T-helper 22 cell (primary cell): ENCODE measurements around the gene KCNG2.
"Not testable (repeated sequence)": the region's sequence is repeated elsewhere in the genome, so short reads cannot be mapped to it uniquely, and the experiment has no call there.

ENCODE experiments used
- DNase-seq: peaks from one replicate; pipeline ENCODE4 v3.0.0-alpha.2; 2020; ENCODE audit warnings: low read depth

KCNG2 gene

DNA sequence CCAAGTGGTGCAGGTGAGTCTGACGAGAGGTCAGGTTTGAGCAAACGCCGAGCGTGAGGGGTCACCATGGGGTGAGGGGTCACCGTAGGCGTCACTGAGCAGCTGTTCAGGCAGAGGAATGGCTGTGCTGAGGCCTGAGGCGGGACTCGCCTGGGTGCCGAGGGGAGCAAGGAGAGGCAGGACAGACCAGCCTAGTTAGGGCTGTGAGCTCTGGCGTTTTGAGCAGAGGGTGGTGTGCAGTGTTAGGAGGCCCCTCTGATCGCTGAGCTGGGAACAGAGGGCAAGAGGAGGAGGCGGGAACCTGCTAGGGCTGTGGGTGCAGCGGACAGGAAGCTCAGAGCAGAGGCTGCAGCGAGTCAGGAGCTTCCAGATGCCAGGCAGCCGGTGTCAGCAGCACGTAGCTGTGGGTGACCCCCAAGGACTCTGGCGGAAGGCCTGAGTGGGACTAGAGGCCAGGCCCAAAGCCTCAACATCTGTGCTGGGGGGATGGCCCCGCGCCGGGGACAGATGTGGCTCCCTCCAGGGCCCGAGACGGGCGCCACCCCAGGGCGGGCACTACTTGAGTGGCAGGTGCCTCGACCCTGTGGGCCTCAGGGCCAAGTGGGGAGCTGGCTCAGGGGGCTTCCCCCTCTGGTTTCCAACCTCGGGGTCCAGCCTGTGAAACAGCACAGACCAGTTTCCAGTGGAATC lies 55.7 kb downstream of the KCNG2 start:
- no peak for DNase-seq

DNA sequence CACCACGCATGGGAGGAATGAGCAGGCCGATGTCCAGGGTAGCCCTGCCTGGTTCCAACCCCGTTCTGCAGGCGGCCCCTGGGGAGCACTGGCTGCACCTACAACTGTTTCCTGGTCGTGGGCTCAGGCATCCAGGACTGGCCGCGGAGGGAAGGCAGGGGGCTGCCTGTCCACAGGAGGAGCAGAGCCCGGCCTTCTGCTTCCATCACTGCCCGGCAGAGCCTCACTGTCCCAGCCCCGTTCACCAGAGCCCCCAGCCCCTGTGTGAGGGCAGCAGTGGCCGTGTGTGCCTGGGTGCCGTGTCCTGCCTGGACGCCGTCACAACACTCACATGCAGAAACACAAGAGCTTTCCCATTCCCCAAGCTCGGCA lies 56.2 kb downstream of the KCNG2 start:
- no peak for DNase-seq

DNA sequence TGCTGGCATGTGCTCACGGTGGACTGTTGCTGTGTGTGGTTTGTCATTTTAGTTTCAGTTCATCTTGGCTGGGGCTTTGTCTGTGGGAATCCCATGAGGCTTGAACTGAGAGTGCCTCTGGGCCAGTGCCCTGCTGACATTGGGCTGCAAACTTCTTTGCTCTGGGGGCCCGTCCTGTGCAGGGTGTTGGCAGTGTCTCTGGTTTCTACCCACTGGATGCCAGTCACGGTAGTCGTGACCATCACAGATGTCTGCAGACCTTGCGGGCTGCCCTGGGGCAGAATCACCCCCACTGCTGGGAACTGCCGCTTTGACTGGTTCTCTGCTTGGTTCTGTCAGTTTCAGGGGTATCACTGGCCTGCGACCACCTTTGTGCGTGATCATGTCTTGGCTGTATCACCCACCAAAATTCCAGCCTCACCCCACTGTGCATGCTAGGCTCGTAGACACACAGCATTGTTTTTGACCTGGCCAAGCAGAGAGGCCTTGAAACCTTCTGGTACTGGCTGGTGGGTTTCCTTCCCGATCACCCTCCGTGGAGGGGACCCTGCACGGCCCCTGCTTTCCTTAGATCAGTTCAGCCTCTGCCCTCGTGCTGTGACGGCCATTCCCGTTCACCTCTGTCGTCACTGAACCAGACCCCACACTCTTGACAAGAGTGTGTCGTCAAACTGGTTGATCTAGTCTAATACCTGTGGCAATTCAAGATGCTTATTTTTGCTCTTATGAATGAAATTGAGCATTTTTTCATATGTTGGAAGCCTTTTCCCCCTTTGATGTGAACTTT lies 57.6 kb downstream of the KCNG2 start:
- DNase-seq = no peak

DNA sequence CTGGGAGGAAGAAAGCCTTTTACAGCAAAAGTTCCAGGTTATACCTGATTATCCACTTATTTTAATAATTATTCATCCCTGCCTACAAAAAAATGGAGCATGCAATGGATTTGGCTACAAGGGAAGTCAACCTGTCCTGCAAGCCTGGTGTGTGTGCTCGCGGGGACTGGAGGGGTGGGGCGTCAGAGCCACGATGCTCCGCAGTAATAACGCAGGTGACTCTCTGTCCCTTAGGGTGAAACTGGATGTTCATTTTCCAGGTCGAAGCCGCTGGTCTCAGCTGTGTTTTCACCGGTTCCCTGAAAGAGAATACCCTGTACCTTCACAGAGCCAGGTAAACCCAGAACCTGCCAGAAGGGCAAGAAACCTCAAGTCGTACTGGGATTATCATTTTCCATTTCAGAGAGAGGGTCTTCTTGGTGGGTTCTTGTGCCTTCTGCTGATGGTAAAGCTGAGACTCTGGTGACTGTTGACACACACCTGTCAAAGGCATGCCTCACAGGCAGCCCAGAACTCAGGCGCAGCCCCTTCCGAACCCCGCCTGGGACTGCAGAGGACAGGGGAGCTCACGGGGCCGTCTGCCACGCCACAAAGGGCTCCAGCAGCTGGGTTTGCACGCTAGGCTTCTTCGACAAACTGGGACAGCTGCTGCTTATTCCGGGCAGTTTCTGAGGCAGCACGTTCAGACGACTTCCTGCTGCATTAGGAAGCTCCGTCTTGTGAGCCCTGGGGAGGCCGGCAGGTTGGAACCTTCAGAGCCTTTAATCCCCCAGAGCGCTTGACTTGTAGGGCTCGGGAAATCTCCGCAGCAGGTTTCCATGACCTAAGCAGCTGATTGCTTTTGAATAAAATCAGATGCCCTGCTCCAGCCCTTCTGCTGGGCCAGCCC lies 58.6 kb downstream of the KCNG2 start:
- DNase-seq = no peak

DNA sequence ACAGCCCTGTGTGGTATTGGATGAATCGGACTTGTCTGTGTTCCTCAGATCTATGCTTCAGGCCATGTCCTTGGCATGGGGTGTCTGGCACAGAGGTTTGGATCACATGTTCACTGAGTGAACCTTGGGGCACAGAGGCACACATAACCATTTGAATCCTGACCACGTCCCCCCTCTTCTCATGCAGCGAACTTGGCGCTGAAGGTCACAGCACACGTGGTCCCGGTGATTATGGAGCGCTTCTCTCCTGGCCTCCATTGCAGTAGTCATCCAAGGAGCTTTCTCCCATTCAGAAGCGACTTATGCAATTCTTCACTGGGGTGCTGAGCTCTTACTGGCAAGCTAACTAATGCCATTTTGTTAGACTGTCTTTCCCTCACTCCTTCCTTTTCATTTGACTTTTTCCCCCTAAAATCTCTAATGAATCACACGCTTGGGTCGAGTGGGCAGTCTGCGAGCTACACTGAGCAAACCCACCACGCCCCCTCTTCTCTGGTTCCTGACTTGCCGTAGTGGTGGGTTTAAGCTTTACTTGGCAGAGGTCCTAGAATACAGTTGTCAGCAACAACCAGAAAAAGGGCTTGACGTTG lies 59.4 kb downstream of the KCNG2 start:
- DNase-seq = no peak

DNA sequence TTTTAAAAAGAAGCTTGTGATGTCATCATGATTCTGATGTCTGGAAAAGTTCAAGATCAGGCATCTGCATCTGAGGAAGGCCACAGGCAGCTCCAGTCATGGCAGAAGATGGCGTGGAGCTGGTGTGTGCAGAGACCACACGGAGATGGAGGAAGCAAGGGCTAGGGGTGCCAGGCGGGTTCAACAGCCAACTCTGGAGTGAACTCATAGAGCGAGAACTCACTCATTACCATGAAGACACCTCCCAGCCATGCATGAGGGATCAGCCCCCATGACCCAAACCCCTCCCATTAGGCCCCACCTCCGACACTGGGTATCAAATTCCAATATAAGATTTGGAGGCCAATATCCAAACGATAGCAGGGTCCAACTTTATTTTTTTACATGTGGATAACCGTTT lies 61.6 kb downstream of the KCNG2 start:
- DNase-seq = no peak

DNA sequence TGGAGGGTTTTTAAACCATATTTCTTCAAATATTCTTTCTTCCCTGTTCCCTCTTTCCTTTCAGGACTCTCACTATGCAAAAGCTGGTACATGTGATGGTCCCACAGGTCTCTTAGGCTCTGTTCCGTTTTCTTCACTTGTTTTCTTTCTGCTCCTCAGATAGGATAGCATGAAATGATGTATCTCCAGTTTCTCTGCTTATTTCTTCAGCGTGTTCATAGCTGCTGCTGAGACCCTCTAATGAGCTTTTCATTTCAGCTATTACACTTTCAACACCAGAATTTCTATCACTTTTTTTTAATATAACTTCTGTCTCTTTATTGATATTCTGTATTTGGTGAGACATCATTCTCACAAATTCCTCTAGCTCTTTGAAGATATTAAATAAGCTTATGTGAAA lies 63.9 kb downstream of the KCNG2 start:
- DNase-seq = no peak

DNA sequence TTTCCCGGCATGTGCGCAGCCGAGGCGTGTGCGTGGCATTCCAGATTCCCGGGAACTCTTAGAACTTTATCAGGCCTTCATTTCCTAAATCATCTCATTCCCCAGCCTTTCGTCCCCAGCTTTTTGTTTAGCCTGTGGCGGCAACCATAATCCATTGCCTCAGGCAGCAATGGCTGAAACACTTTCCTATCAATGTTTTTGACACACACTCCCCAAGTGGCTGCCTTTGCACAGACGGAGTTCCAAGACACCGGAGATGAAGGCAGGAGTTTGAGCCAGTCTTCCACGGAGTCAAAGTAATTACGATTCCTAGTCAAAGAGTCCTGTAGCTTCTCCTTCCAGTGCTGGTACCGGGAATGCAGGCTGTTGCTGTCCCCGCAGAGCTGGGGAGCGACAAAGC lies 64.8 kb downstream of the KCNG2 start:
- DNase-seq = no peak

DNA sequence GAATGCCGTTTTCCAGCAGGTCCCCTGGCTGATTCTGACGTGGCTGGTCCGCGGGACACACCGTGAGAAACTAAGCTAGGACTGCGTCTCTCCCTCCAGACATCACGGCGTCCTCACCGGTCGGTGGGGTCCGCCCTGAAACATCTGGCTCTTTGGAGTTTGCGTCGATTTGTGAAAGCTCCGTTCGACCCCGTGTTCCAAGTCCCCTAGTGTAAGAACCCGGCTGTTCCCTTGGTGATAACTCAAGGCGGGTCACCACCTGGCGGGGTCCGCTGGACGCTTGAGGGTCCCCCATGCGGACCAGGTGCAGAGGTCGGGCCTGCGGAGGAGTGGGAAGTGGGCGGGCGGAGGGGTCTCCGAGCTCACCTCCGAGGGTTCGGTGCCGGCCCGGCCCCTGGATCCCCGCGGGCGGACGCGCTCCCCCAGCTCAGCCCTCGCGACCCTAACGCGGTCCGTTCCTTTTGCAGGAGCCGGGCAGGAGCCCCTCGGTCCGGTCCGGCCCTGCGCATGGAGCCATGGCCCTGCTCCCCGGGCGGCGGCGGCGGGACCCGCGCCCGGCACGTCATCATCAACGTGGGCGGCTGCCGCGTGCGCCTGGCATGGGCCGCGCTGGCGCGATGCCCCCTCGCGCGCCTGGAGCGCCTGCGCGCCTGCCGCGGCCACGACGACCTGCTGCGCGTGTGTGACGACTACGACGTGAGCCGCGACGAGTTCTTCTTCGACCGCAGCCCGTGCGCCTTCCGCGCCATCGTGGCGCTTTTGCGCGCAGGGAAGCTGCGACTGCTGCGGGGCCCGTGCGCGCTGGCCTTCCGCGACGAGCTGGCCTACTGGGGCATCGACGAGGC lies 65.6 kb downstream of the KCNG2 start:
- DNase-seq = no peak

DNA sequence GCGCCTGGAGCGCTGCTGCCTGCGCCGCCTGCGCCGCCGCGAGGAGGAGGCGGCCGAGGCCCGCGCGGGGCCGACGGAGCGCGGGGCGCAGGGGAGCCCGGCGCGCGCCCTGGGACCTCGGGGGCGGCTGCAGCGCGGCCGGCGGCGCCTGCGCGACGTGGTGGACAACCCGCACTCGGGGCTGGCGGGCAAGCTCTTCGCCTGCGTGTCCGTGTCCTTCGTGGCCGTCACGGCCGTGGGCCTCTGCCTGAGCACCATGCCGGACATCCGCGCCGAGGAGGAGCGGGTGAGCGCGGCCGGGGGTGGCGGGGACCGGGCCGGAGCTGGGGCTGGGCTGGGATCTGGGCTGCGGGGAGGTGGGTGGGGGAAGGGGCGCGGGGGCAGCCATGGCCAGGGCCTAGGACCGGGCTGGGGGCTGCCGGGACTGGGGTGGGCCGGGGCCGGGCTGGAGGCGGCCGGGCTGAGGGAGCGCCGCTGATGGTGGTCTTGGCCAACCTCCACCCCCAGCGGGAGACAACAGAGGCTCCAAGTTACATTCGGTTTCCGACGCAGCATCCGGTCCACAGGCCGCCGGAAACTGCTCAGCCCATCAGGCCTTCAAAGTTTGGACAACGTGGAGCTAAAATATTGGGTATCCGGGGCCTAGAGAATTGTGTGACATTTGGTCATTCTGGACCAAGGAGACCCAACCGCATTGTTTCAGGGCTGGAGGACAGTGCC lies 66.4 kb downstream of the KCNG2 start:
- DNase-seq = no peak

DNA sequence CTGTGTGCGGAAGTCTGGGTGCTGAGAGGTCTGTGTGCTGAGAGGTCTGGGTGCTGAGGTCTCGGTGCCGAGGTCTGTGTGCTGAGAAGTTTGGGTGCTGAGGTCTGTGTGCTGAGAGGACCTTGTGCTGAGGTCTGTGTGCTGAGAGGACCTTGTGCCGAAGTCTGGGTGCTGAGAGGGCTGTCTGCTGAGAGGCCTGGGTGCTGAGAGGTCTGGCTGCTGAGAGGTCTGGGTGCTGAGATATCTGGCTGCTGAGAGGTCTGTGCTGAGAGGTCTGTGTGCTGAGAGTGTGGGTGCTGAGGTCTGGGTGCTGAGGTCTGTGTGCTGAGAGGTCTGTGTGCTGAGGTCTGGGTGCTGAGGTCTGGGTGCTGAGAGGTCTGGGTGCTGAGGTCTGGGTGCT lies 67.2 kb downstream of the KCNG2 start:
- DNase-seq = not testable (repeated sequence)

DNA sequence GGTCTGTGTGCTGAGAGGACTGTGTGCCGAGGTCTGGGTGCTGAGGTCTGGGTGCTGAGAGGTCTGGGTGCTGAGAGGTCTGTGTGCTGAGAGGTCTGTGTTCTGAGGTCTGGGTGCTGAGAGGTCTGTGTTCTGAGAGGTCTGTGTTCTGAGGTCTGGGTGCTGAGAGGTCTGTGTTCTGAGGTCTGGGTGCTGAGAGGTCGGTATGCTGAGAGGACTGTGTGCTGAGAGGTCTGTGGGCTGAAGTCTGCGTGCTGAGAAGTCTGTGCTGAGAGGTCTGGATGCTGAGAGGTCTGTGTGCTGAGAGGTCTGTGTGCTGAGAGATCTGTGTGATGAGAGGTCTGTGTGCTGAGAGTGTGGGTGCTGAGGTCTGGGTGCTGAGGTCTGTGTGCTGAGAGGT lies 68.2 kb downstream of the KCNG2 start:
- DNase-seq = not testable (repeated sequence)

DNA sequence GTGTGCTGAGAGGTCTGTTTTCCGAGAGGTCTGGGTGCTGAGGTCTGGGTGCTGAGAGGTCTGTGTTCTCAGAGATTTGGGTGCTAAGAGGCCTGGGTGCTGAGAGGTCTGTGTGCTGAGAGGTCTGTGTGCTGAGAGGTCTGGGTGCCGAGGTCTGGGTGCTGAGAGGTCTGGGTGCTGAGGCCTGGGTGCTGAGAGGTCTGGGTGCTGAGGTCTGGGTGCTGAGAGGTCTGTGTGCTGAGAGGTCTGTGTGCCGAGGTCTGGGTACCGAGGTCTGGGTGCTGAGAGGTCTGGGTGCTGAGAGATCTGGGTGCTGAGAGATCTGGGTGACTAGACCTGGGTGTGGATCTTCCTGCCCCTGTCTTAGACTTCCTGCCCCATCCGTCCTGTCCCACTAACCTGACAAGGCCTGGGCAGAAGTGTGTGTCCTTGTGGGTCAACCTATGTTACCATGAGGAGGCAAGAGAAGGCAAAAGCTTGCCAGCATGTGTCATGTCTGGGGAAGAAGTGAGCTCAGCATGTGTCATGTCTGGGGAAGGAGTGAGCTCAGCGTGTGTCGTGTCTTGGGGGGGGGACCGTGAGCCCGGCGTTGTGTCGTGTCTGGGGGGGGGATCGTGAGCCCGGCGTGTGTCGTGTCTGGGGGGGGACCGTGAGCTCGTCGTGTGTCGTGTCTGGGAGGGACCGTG lies 69.3 kb downstream of the KCNG2 start:
- DNase-seq = no peak

DNA sequence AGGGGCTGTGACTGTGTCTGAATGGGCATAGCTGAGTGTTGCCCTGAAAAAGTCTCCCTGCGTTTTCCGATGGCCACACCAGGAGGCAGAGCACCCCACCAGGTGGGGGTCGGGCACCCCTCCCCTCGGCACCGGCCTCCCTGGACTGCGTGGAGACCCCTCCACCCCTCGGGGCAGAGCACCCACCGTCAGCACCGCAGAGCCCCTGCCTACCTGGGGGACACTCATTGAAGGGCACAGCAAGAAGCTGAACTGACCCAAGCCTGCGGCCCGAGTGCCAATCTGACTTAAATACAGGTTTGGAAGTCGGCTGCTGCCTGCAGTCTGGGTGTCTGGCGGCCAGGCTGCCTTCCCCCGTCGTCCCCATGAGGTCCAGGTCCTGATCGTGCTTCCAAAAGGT lies 69.9 kb downstream of the KCNG2 start:
- no peak for DNase-seq

DNA sequence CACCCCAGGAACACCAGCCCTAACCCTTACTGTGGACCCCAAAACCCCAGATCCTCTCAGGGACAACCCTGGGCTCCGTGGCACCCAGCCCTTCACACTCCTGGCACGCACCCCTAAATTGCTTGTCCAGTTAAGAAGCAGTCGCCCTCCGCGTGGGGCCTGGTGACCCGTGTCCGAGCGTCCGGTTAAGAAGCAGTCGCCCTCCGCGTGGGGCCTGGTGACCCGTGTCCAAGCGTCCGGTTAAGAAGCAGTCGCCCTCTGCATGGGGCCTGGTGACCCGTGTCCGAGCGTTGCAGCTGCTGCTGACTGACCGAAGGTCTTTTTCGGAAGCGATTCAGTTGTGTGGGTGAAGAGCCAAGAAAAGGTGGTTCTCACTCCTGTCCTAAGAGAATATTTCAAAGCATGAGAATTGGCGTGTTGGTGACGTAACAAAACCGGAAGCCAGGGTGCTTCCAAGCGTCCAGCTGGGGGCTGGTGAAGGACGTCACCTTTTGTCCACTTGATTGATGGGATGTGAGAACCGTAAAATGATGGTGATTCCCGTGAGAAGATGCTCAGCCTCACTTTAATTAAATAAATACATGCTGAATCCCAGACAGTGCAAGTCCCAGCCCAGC lies 70.5 kb downstream of the KCNG2 start:
- no peak for DNase-seq

DNA sequence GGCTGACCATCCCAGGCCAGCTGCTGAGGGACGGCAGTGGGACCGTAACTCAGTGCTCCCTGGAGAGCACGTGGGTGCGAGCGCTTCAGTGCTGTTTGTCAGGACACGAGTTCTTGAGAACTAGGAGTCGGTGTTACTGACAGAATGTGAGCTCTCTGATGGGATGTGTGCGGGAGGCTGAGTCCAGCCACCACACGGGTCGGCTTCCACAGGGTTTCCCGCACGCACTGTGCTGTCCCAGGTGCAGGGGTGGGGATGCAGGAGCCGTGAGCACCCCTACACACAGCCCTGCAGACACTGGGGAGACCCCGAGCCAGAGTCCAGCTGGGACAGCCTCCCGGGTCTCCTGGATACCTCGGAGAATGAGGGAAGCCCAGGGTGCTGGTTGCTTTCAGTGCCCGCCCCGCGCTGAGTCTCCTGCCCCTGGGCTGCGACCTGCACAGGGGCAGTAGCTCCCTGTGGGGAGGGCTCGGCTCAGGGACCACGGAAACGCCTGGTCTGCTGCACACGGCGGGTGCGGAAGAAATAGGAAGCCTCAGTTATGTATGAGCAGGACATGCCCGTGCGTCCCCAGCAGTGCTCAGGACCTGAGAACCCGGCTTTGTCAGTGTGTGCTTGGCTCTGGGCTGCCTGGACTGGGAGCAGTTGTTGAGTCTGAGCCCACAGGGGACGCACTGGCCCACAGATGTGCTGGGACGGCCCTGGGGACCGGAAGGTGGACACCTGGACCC lies 71.2 kb downstream of the KCNG2 start:
- no peak for DNase-seq

DNA sequence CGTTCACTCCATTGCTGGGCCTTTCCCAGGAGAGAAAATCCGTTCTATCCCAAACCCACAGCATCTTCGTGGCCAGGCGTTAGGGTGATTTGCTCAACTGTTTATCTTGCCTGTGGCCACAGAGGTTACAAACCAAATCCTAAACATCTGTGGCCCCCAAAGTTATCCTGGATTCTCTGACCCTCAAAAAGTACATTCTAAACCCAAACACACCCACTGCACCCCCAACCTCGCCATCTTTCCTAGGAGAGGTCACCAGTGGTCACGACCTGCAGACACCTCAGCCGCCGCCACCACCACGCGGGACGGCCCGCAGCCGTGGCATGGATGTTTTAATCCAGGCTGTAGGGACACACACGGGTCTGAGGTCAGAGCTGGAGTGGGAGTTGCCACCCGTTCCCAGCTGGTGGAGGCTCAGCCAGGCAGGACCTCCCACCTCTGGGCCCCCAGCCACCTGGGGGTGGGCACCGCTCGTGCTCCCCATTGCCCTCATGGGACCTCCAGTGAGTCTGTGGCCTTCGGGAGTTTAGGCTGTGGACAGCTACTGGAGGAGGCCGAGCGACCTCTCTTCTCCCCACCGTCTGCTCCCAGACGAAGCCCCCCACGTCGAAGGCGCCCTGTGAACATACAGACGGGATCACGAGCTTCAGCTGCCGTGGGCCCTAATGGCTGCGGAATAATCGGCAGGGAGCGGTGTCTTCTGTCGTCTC lies 72.0 kb downstream of the KCNG2 start:
- no peak for DNase-seq

DNA sequence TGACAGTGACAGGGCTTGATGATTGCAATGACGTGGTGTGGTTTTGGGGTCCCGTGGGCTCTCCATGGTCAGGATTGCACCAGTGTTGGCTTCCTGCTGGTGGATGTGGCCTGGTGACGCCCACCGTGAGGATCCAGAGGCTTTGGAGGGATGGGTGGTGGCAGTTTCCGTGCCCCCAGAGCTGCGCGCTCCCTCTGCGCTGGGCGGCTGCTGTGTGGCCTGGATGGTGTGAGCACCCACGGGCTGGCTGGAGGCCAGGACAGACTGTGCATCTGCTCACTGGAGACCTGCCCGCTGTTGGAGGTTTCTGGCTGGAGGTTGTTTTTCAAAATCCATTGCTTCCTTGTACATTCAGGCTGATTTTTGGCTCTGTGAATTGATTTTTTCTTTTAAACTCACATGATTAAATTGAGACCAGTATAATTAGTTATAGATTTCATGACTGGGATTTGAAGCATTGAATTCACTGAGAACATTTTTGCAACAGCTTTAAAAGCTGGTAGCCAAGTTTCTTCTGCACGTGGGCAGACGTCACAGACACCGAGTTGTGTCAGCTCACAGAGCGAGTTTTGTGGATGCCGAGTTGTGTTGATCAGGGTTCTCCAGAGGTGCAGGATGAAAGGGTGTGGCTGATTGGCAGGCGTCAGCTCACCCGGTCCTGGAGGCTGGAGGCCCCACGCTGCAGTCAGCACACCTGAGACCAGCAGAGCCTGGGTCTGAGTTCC lies 72.7 kb downstream of the KCNG2 start:
- no peak for DNase-seq
